GM23338 (cell line): Measurements from ENCODE around the gene DLGAP3.

ENCODE experiments used
- CREB1 ChIP-seq: fragments of 250-450 bp; sonication (Bioruptor Pico); IDR thresholded peaks from 2 replicates; pipeline ENCODE4 v1.5.0; 2020; ENCODE audit warnings: low read depth, mild to moderate bottlenecking, moderate library complexity
- EZH2 ChIP-seq: fragments of 200-600 bp; sonication (generic); IDR thresholded peaks from one replicate; pipeline ENCODE4 v1.8.0; 2017; ENCODE audit warnings: antibody characterized with exemption, mild to moderate bottlenecking, low read depth; ENCODE audit not compliant: unreplicated experiment
- EZH2phosphoT487 ChIP-seq: fragments of 200-600 bp; sonication (generic); IDR thresholded peaks from one replicate; pipeline ENCODE4 v1.8.1; 2018; ENCODE audit warnings: antibody characterized with exemption; ENCODE audit not compliant: unreplicated experiment
- JUNB ChIP-seq: IDR thresholded peaks from one replicate; pipeline ENCODE4 v1.6.1; 2016; ENCODE audit warnings: antibody characterized with exemption; ENCODE audit not compliant: unreplicated experiment
- POLR2AphosphoS5 ChIP-seq: IDR thresholded peaks from 2 replicates; pipeline ENCODE4 v1.6.1; 2016; ENCODE audit warnings: antibody characterized with exemption, low read depth
- STAT1 ChIP-seq: IDR thresholded peaks from one replicate; pipeline ENCODE4 v1.6.1; 2016; ENCODE audit warnings: antibody characterized with exemption; ENCODE audit not compliant: unreplicated experiment
- ZNF331 ChIP-seq: fragments of 250-450 bp; sonication (Bioruptor Pico); IDR thresholded peaks from 2 replicates; pipeline ENCODE4 v1.5.0; 2020; ENCODE audit warnings: low read depth, mild to moderate bottlenecking, moderate library complexity
- TF ChIP-seq, protein P1 (sequence below), 2 experiments: fragments of 200-600 bp in 1 of 2; sonication (generic) in 1 of 2; conservative IDR thresholded peaks; 2 replicates each; pipeline versions ENCODE4 v1.5.1 to v1.6.1; 2016 to 2017; ENCODE audit warnings: antibody characterized with exemption in 2 of 2, low read depth in 2 of 2, mild to moderate bottlenecking in 2 of 2, moderate library complexity in 1 of 2
- TF ChIP-seq, protein P2 (sequence below): IDR thresholded peaks from one replicate; pipeline ENCODE4 v1.6.1; 2018; ENCODE audit warnings: antibody characterized with exemption; ENCODE audit not compliant: unreplicated experiment
- TF ChIP-seq, protein P3 (sequence below): IDR thresholded peaks from 2 replicates; pipeline ENCODE4 v1.6.1; 2016; ENCODE audit warnings: antibody characterized with exemption

DNA sequence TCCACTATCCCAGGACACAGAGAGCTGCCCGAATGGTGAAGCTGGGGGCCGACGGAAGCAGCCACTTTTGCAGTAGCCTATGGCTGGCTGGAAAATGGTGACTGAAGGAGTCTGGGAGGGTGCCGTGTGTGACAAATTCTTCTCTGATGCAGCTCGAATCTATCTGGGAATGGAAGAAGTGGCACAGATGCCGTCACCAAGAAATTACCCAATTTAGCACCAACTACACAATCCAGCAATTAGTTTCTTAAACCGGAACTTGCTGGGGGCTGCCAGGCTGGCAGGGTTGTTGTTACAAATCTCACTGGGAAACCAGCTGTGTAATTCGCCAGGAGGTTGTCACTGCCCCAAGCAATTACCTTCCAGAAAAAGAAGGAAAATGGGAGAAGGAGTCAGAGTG, 18.0 kb downstream of the DLGAP3 start:
- TF ChIP-seq, protein P1, sequence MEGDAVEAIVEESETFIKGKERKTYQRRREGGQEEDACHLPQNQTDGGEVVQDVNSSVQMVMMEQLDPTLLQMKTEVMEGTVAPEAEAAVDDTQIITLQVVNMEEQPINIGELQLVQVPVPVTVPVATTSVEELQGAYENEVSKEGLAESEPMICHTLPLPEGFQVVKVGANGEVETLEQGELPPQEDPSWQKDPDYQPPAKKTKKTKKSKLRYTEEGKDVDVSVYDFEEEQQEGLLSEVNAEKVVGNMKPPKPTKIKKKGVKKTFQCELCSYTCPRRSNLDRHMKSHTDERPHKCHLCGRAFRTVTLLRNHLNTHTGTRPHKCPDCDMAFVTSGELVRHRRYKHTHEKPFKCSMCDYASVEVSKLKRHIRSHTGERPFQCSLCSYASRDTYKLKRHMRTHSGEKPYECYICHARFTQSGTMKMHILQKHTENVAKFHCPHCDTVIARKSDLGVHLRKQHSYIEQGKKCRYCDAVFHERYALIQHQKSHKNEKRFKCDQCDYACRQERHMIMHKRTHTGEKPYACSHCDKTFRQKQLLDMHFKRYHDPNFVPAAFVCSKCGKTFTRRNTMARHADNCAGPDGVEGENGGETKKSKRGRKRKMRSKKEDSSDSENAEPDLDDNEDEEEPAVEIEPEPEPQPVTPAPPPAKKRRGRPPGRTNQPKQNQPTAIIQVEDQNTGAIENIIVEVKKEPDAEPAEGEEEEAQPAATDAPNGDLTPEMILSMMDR (conservative IDR thresholded peaks at IDR 0.05; ENCODE audit: low read depth in 2 of 2), result no peak
- no peak for TF ChIP-seq EZH2
- TF ChIP-seq POLR2AphosphoS5, result no peak
- TF ChIP-seq, protein P2, sequence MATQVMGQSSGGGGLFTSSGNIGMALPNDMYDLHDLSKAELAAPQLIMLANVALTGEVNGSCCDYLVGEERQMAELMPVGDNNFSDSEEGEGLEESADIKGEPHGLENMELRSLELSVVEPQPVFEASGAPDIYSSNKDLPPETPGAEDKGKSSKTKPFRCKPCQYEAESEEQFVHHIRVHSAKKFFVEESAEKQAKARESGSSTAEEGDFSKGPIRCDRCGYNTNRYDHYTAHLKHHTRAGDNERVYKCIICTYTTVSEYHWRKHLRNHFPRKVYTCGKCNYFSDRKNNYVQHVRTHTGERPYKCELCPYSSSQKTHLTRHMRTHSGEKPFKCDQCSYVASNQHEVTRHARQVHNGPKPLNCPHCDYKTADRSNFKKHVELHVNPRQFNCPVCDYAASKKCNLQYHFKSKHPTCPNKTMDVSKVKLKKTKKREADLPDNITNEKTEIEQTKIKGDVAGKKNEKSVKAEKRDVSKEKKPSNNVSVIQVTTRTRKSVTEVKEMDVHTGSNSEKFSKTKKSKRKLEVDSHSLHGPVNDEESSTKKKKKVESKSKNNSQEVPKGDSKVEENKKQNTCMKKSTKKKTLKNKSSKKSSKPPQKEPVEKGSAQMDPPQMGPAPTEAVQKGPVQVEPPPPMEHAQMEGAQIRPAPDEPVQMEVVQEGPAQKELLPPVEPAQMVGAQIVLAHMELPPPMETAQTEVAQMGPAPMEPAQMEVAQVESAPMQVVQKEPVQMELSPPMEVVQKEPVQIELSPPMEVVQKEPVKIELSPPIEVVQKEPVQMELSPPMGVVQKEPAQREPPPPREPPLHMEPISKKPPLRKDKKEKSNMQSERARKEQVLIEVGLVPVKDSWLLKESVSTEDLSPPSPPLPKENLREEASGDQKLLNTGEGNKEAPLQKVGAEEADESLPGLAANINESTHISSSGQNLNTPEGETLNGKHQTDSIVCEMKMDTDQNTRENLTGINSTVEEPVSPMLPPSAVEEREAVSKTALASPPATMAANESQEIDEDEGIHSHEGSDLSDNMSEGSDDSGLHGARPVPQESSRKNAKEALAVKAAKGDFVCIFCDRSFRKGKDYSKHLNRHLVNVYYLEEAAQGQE, result no peak
- TF ChIP-seq ZNF331, result no peak
- no peak for TF ChIP-seq JUNB
- no peak for TF ChIP-seq CREB1
- TF ChIP-seq, protein P3, sequence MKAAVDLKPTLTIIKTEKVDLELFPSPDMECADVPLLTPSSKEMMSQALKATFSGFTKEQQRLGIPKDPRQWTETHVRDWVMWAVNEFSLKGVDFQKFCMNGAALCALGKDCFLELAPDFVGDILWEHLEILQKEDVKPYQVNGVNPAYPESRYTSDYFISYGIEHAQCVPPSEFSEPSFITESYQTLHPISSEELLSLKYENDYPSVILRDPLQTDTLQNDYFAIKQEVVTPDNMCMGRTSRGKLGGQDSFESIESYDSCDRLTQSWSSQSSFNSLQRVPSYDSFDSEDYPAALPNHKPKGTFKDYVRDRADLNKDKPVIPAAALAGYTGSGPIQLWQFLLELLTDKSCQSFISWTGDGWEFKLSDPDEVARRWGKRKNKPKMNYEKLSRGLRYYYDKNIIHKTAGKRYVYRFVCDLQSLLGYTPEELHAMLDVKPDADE, result no peak
- no peak for TF ChIP-seq EZH2phosphoT487
- TF ChIP-seq STAT1, result no peak
